ENCODE measurements around the gene DIS3L2. TPM values are rescaled to one million over a fixed set of nuclear protein-coding genes. Genes with fewer than 3 reads are reported as not detected.
"Not testable (repeated sequence)": the region's sequence is repeated elsewhere in the genome, so short reads cannot be mapped to it uniquely, and the experiment has no call there.

Gene DIS3L2
- total RNA-seq, 1 donor from 2014 or later, result 20.6 TPM

GRCh38 chr2:232028631-232029030 lies 67.1 kb downstream of the DIS3L2 start:
- Histone ChIP-seq H3K9me3 (no peaks in the 10 kb centered on the region), H3K4me1 (no peaks in the 10 kb centered on the region), H3K27ac (no peak overlapping the region), H3K36me3 (peaks cover under 1 to 23% of the 10 kb centered on the region in 2 donors), H3K27me3 (no peaks in the 10 kb centered on the region), H3K4me3 (no peak overlapping the region)
- TF ChIP-seq CTCF (IDR thresholded peaks at IDR 0.05), result no peak
- intact Hi-C loops (cut with DNase I), result no loop called here
- DNase-seq (ENCODE audit: low spot score in 2 of 2), result no peak

GRCh38 chr2:232029346-232029745 lies 67.8 kb downstream of the DIS3L2 start:
- H3K9me3 ChIP-seq, result no peaks in the 10 kb centered on the region
- H3K4me3 ChIP-seq, result no peak overlapping the region
- TF ChIP-seq CTCF (IDR thresholded peaks at IDR 0.05), result no peak

GRCh38 chr2:232030229-232030628 lies 68.7 kb downstream of the DIS3L2 start:
- TF ChIP-seq CTCF (IDR thresholded peaks at IDR 0.05), result peak in 1 of 3 experiments; percentile 20
- Histone ChIP-seq H3K27me3 (no peaks in the 10 kb centered on the region), H3K4me1 (no peaks in the 10 kb centered on the region), H3K4me3 (no peak overlapping the region), H3K36me3 (peaks cover 0 to 16% of the 10 kb centered on the region in 2 donors), H3K9me3 (peaks cover 0 to 6% of the 10 kb centered on the region in 2 donors), H3K27ac (no peak overlapping the region)
- DNase-seq (ENCODE audit: low spot score in 2 of 2), result no peak
- intact Hi-C loops (cut with DNase I), result no loop called here

More at GRCh38 chr2:232029346-232029745, 67.8 kb downstream of the DIS3L2 start:
- Histone ChIP-seq H3K27me3 (no peaks in the 10 kb centered on the region), H3K27ac (no peak overlapping the region), H3K4me1 (no peaks in the 10 kb centered on the region), H3K36me3 (peaks cover 0 to 16% of the 10 kb centered on the region in 2 donors)
- intact Hi-C loops (cut with DNase I), result no loop called here
- no peak for DNase-seq (ENCODE audit: low spot score in 2 of 2)

- intact Hi-C loops (cut with DNase I); H3K4me1 ChIP-seq; H3K4me3 ChIP-seq; H3K9me3 ChIP-seq; H3K27ac ChIP-seq; H3K27me3 ChIP-seq; DNase-seq (ENCODE audit: low spot score in 2 of 2): not testable (repeated sequence)
- H3K36me3 ChIP-seq, result peaks cover 0 to 18% of the 10 kb centered on the region in 2 donors
Measured at GRCh38 chr2:232035292-232035691, 73.8 kb downstream of the DIS3L2 start.

- H3K9me3 ChIP-seq; DNase-seq (ENCODE audit: low spot score in 2 of 2); H3K27me3 ChIP-seq; intact Hi-C loops (cut with DNase I); H3K4me1 ChIP-seq; H3K4me3 ChIP-seq; H3K27ac ChIP-seq: not testable (repeated sequence)
- peaks cover 0 to 12% of the 10 kb centered on the region in 2 donors for H3K36me3 ChIP-seq
Measured at GRCh38 chr2:232036876-232037275, 75.4 kb downstream of the DIS3L2 start.

GRCh38 chr2:232038251-232038880 lies 76.9 kb downstream of the DIS3L2 start:
- Histone ChIP-seq H3K27ac (no peak overlapping the region), H3K27me3 (no peaks in the 10 kb centered on the region), H3K36me3 (peaks cover 0 to 12% of the 10 kb centered on the region in 2 donors), H3K4me1 (no peaks in the 10 kb centered on the region), H3K9me3 (peaks cover 0 to 7% of the 10 kb centered on the region in 2 donors), H3K4me3 (no peak overlapping the region)
- no peak for TF ChIP-seq CTCF (IDR thresholded peaks at IDR 0.05)
- intact Hi-C loops (cut with DNase I), result no loop called here
- DNase-seq (ENCODE audit: low spot score in 2 of 2), result no peak

Measured in ascending aorta (tissue), 2 donors.